ENCODE measurements around the gene ROM1.

GRCh38 chr11:62569611-62570010 lies 43.4 kb upstream of the ROM1 start:
- TF ChIP-seq ZNF274 (IDR thresholded peaks at IDR 0.05; ENCODE audit: low read depth, low read length) (no peak), YY1 (IDR thresholded peaks at IDR 0.05; ENCODE audit: insufficient read depth, insufficient read length) (no peak)

All from NT2/D1 (cell line).